ENCODE data around the gene TACC2.

- TF ChIP-seq CTCF (IDR thresholded peaks at IDR 0.05) (no peak), POLR2A (IDR thresholded peaks at IDR 0.05) (no peak)
Measured at GRCh38 chr10:122161795-122162194, 172.8 kb downstream of the TACC2 start.
